ENCODE results near the gene CD69. TPM values are rescaled to one million over a fixed set of nuclear protein-coding genes. Genes with fewer than 3 reads are reported as not detected.

The CD69 gene
- total RNA-seq, 1 donor from 2014 or later = 26.7 TPM

DNA sequence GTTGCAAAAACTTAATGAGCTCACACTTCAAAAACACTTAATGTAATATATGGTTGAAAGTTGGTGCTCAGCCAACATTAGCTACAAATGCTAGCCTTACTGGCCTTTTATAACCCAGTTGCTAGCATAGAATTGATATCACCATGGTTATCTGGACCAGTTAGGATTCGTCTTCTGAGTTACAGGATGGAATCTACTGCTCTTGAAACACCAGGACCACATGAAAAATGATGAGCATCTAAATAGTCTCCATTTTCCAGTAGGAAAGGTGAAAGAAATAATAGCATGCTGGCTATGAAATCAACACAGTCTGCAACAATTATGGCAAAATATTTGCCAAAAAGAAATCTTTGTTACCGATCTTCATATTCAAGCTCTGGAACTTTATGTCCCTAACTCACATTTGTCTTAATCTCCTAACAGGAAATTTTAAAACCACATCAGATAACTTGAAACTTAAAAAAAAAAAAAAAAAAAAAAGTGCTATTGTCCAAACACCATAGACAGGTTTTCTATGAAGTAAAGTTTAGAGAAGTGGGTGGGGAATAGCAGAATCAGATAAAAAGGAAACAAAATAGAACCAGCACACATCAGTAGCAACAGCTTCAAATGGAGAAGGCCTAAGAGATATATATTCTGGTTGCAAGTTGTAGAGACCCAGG is 12.6 kb upstream of the CD69 start:
- Mint-ChIP-seq H3K4me3 (no peak overlapping the region), H3K9me3 (no peaks in the 10 kb centered on the region), H3K27me3 (no peaks in the 10 kb centered on the region), H3K4me1 (peaks cover 27% of the 10 kb centered on the region), H3K27ac (no peak overlapping the region), H3K36me3 (ENCODE audit: low read depth) (no peaks in the 10 kb centered on the region)
- intact Hi-C loops (cut with micrococcal nuclease) = no loop called here
- TF ChIP-seq, protein P1, sequence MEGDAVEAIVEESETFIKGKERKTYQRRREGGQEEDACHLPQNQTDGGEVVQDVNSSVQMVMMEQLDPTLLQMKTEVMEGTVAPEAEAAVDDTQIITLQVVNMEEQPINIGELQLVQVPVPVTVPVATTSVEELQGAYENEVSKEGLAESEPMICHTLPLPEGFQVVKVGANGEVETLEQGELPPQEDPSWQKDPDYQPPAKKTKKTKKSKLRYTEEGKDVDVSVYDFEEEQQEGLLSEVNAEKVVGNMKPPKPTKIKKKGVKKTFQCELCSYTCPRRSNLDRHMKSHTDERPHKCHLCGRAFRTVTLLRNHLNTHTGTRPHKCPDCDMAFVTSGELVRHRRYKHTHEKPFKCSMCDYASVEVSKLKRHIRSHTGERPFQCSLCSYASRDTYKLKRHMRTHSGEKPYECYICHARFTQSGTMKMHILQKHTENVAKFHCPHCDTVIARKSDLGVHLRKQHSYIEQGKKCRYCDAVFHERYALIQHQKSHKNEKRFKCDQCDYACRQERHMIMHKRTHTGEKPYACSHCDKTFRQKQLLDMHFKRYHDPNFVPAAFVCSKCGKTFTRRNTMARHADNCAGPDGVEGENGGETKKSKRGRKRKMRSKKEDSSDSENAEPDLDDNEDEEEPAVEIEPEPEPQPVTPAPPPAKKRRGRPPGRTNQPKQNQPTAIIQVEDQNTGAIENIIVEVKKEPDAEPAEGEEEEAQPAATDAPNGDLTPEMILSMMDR (IDR thresholded peaks at IDR 0.05) = no peak
- DNase-seq (no peak), ATAC-seq (ENCODE audit: low read depth) (no peak)
- ChIA-PET POLR2A (interaction anchor here (1.4 kb wide), 1 partner anchor 12 kb away, joined by 4 read pairs; the partner anchor contains the start of gene CD69), CTCF (interaction anchor here (7.5 kb wide), 1 partner anchor 22 kb away, joined by 34 read pairs; no protein-coding TSS in a partner anchor)

DNA sequence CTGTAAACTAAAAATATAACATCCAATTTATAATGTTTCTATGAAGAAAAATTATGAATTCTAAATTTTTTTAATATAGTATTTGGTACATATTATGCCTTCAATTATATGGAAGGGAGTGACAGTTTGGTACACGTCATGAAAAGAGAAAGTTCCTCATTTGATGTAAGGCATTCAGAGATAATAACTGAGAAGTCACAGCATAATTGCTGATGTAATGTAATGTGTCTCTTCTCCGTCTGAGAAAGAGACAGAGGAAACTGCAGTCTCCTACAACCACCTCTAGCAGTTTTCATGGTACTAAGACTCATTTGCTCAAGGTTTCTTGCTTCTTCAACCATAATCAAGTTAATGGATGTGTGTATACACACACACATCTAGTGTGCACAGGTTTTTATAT is 2.3 kb upstream of the CD69 start:
- H3K36me3 Mint-ChIP-seq (ENCODE audit: low read depth) = peaks cover 16% of the 10 kb centered on the region
- no peaks in the 10 kb centered on the region for H3K27me3 Mint-ChIP-seq
- ChIA-PET CTCF (interaction anchor here (3.8 to 17.3 kb wide), 2 partner anchors 13 to 36 kb away, joined by 53 to 451 read pairs; no protein-coding TSS in a partner anchor), POLR2A (interaction anchor here (4.9 to 5.7 kb wide), 2 partner anchors 32 to 93 kb away, joined by 43 to 45 read pairs; partner anchors contain the start of genes CLEC2D and CLECL1)
- no peaks in the 10 kb centered on the region for H3K9me3 Mint-ChIP-seq
- intact Hi-C loops (cut with micrococcal nuclease) = no loop called here
- H3K27ac Mint-ChIP-seq = no peak overlapping the region
- DNase-seq (no peak), ATAC-seq (ENCODE audit: low read depth) (no peak)
- no peak overlapping the region for H3K4me3 Mint-ChIP-seq
- peaks cover 70% of the 10 kb centered on the region for H3K4me1 Mint-ChIP-seq
- TF ChIP-seq, protein P1 (IDR thresholded peaks at IDR 0.05) = no peak

DNA sequence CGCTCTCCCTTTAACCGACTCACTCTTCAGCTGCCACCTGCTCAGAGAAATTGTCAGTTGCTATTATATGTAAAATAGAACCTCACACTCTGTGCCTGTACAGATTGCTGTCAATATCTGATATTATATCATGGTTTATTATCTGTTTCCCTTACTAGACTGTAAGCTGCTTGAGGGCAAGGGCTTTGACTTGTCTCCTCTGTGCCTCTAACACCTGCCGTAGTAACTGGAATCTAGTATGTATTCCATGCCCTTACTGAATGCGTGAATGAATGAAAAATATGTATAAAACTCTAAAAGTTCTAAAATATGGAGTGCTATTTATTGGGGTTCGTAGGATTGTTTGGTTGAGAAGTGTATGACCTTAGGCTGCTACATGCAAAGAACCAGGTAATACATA is 1.7 kb upstream of the CD69 start:
- TF ChIP-seq, protein P1 (IDR thresholded peaks at IDR 0.05) = no peak
- peaks cover 72% of the 10 kb centered on the region for H3K4me1 Mint-ChIP-seq
- intact Hi-C loops (cut with micrococcal nuclease) = no loop called here
- no peaks in the 10 kb centered on the region for H3K27me3 Mint-ChIP-seq
- ChIA-PET POLR2A (interaction anchor here (0.8 to 5.7 kb wide), 3 partner anchors 31 to 124 kb away, joined by 9 to 45 read pairs (median 43); partner anchors contain the start of genes CLEC2D and CLECL1), CTCF (interaction anchor here (0.9 to 17.3 kb wide), 3 partner anchors 12 to 37 kb away, joined by 3 to 451 read pairs (median 53); no protein-coding TSS in a partner anchor)
- ATAC-seq (ENCODE audit: low read depth) = no peak
- DNase-seq = no peak
- peak overlapping the region; percentile 76 for H3K27ac Mint-ChIP-seq
- H3K9me3 Mint-ChIP-seq = no peaks in the 10 kb centered on the region
- H3K4me3 Mint-ChIP-seq = no peak overlapping the region
- H3K36me3 Mint-ChIP-seq (ENCODE audit: low read depth) = peaks cover 22% of the 10 kb centered on the region

DNA sequence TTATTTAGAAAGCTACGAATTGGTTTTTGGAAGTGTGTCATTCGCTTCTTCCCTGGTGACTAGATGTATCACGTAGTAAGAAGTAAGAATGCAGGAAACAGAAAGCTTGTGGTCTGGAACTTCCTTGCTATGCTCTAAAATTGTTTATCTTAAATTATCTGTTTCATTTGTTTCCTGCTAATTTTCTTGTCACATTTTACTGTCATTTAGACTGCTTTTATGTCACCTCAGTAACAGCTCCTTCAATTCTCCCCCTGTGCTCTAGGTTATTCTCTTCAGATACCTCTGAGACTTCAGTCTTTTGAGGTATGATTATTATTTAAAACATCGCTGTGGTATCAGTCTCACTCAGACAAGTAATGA is 699 bp upstream of the CD69 start:
- TF ChIP-seq, protein P1 (IDR thresholded peaks at IDR 0.05) = no peak
- ATAC-seq (ENCODE audit: low read depth) = no peak
- Mint-ChIP-seq H3K4me3 (peak overlapping the region; percentile 90), H3K36me3 (ENCODE audit: low read depth) (peaks cover 31% of the 10 kb centered on the region), H3K27ac (peak overlapping the region; percentile 93), H3K9me3 (no peaks in the 10 kb centered on the region), H3K4me1 (peaks cover 76% of the 10 kb centered on the region), H3K27me3 (no peaks in the 10 kb centered on the region)
- intact Hi-C loops (cut with micrococcal nuclease) = loop anchor here (1.0 to 2.0 kb wide), 4 partner anchors 29 to 113 kb away; partner anchors contain the start of genes CLEC2B and CLECL1
- POLR2A ChIA-PET = interaction anchor here (0.6 to 5.7 kb wide), 11 partner anchors 11 to 812 kb away, joined by 3 to 45 read pairs (median 9); partner anchors contain the start of genes CLEC2D, CLECL1 and M6PR
- CTCF ChIA-PET = interaction anchor here (0.9 to 17.3 kb wide), 3 partner anchors 11 to 38 kb away, joined by 3 to 451 read pairs (median 53); no protein-coding TSS in a partner anchor
- DNase-seq = no peak

DNA sequence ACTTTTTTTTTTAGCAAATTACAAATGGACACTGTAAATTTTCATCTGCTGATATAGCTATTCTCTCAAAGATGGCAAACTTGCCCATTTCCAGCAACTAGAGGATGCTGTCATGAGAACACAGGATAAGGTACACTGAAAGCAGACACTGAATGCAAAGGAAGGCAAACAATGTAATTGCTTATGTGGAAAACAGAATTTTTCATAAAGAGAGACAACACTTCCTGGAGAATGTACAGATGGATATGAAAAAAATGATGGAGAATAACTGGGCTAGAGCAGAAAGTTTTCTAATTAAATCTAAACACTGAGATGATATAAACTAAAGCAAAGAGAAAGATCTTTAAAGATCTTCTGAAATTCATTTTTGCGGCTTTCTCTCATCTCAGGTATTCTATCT is 581 bp downstream of the CD69 start:
- H3K36me3 Mint-ChIP-seq (ENCODE audit: low read depth) = peaks cover 41% of the 10 kb centered on the region
- no peak for ATAC-seq (ENCODE audit: low read depth)
- H3K9me3 Mint-ChIP-seq = no peaks in the 10 kb centered on the region
- ChIA-PET POLR2A (interaction anchor here (0.6 to 5.7 kb wide), 19 partner anchors 10 to 307 kb away, joined by 3 to 45 read pairs (median 9); partner anchors contain the start of genes CLEC2D and CLECL1), CTCF (interaction anchor here (3.8 to 17.3 kb wide), 2 partner anchors 10 to 39 kb away, joined by 53 to 451 read pairs; no protein-coding TSS in a partner anchor)
- peaks cover 80% of the 10 kb centered on the region for H3K4me1 Mint-ChIP-seq
- no peaks in the 10 kb centered on the region for H3K27me3 Mint-ChIP-seq
- intact Hi-C loops (cut with micrococcal nuclease) = loop anchor here (2.0 kb wide), 3 partner anchors 27 to 109 kb away; partner anchors contain the start of genes CLEC2B and CLECL1
- TF ChIP-seq, protein P1 (IDR thresholded peaks at IDR 0.05) = no peak
- DNase-seq = no peak
- H3K27ac Mint-ChIP-seq = peak overlapping the region; percentile 93
- peak overlapping the region; percentile 90 for H3K4me3 Mint-ChIP-seq
